CD4-positive, alpha-beta T cell treated with Interleukin-4 for 1 hour (primary cell): ENCODE data around the gene LEF1.
A peak's percentile ranks its signal among the peaks of the same experiment; 100 is the strongest.

ENCODE experiments used
- DNase-seq, 2 donors: peaks; one replicate each; pipeline ENCODE4 v3.0.0-alpha.2; 2020 to 2022

Gene LEF1

GRCh38 chr4:108168671-108169523 lies at the start of gene LEF1:
TSS of gene LEF1 (minus strand) at chr4:108168932. CDS start at chr4:108167767, 1,165 bp downstream.
- DNase-seq = peak; percentile 61 to 68

GRCh38 chr4:108216510-108216909 lies 47.8 kb upstream of the LEF1 start:
- no peak for DNase-seq

GRCh38 chr4:108215055-108215454 lies 46.3 kb upstream of the LEF1 start:
- DNase-seq = no peak

GRCh38 chr4:108213723-108214122 lies 45.0 kb upstream of the LEF1 start:
- no peak for DNase-seq

GRCh38 chr4:108213308-108213707 lies 44.6 kb upstream of the LEF1 start:
- DNase-seq = no peak

- no peak for DNase-seq
These were observed 42.5 kb upstream of the LEF1 start for GRCh38 chr4:108210989-108211835.

GRCh38 chr4:108209489-108209888 lies 40.8 kb upstream of the LEF1 start:
- no peak for DNase-seq

GRCh38 chr4:108205859-108206258 lies 37.1 kb upstream of the LEF1 start:
- DNase-seq = no peak

GRCh38 chr4:108204518-108204917 lies 35.8 kb upstream of the LEF1 start:
- no peak for DNase-seq

- DNase-seq = no peak
These were observed 34.6 kb upstream of the LEF1 start for GRCh38 chr4:108203377-108203776.

GRCh38 chr4:108201774-108202173 lies 33.0 kb upstream of the LEF1 start:
- no peak for DNase-seq

GRCh38 chr4:108199881-108200280 lies 31.1 kb upstream of the LEF1 start:
- no peak for DNase-seq

GRCh38 chr4:108193886-108194672 lies 25.3 kb upstream of the LEF1 start:
- no peak for DNase-seq

- DNase-seq = no peak
These were observed 24.2 kb upstream of the LEF1 start for GRCh38 chr4:108192935-108193334.

- no peak for DNase-seq
These were observed 23.3 kb upstream of the LEF1 start for GRCh38 chr4:108192056-108192455.

- DNase-seq = no peak
These were observed 22.7 kb upstream of the LEF1 start for GRCh38 chr4:108191269-108191914.

GRCh38 chr4:108188770-108189169 lies 20.0 kb upstream of the LEF1 start:
- DNase-seq = no peak

GRCh38 chr4:108185252-108185651 lies 16.5 kb upstream of the LEF1 start:
- DNase-seq = no peak

- no peak for DNase-seq
These were observed 15.8 kb upstream of the LEF1 start for GRCh38 chr4:108184453-108185049.

GRCh38 chr4:108181704-108182103 lies 13.0 kb upstream of the LEF1 start:
- DNase-seq = no peak

- DNase-seq = no peak
These were observed 11.8 kb upstream of the LEF1 start for GRCh38 chr4:108180513-108180912.

GRCh38 chr4:108175966-108176365 lies 7.2 kb upstream of the LEF1 start:
- no peak for DNase-seq
